Karpas-422 (cell line): ENCODE measurements around the gene CCDC134. TPM values are rescaled to one million over a fixed set of nuclear protein-coding genes. Genes with fewer than 3 reads are reported as not detected.
A peak's percentile ranks its signal among the peaks of the same experiment; 100 is the strongest.
"Not testable (repeated sequence)": the region's sequence is repeated elsewhere in the genome, so short reads cannot be mapped to it uniquely, and the experiment has no call there.

Source experiments
- DNase-seq: peaks from one replicate; pipeline ENCODE4 v3.0.0-alpha.2; 2015
- H2AFZ ChIP-seq: fragments of 200-600 bp; sonication (generic); 2 replicates; pipeline ENCODE4 v1.6.1; 2014; ENCODE audit warnings: antibody characterized with exemption, low read length, mixed read lengths
- H3K27ac ChIP-seq: fragments of 200-600 bp; sonication (generic); 2 replicates; pipeline ENCODE4 v1.5.1; 2014; ENCODE audit warnings: mild to moderate bottlenecking, low read length, moderate library complexity
- H3K27me3 ChIP-seq: fragments of 200-600 bp; sonication (generic); 2 replicates; pipeline ENCODE4 v1.6.1; 2014; ENCODE audit warnings: low read length, mixed read lengths
- H3K36me3 ChIP-seq: fragments of 200-600 bp; sonication (generic); 2 replicates; pipeline ENCODE4 v1.6.1; 2014; ENCODE audit warnings: low read length, mixed read lengths; ENCODE audit not compliant: insufficient read depth
- H3K4me1 ChIP-seq: fragments of 200-600 bp; sonication (generic); 2 replicates; pipeline ENCODE4 v1.6.1; 2014; ENCODE audit warnings: mild to moderate bottlenecking, low read length, mixed read lengths
- H3K4me2 ChIP-seq: fragments of 200-600 bp; sonication (generic); 2 replicates; pipeline ENCODE4 v1.6.1; 2014; ENCODE audit warnings: low read length, low read depth, mild to moderate bottlenecking; ENCODE audit not compliant: poor library complexity, severe bottlenecking
- H3K4me3 ChIP-seq: fragments of 200-600 bp; sonication (generic); 2 replicates; pipeline ENCODE4 v1.5.1; 2014; ENCODE audit warnings: mild to moderate bottlenecking, antibody characterized with exemption, low read length, mixed read lengths
- H3K79me2 ChIP-seq: fragments of 200-600 bp; sonication (generic); 2 replicates; pipeline ENCODE4 v1.6.1; 2014; ENCODE audit warnings: mild to moderate bottlenecking, low read length, mixed read lengths
- H3K9ac ChIP-seq: fragments of 200-600 bp; sonication (generic); 2 replicates; pipeline ENCODE4 v1.6.0; 2014; ENCODE audit warnings: low read length
- H3K9me2 ChIP-seq: fragments of 200-600 bp; sonication (generic), shearing (Covaris generic); replicated peaks from 2 replicates; pipeline ENCODE4 v1.6.0; 2014; ENCODE audit warnings: mild to moderate bottlenecking, low read length, moderate library complexity; ENCODE audit not compliant: insufficient read depth
- H3K9me3 ChIP-seq: fragments of 300-700, 200-600 bp; sonication (generic); 2 replicates; pipeline ENCODE4 v1.6.1; 2014; ENCODE audit warnings: low read length, mixed read lengths
- H4K20me1 ChIP-seq: fragments of 200-600 bp; sonication (generic); 2 replicates; pipeline ENCODE4 v1.6.1; 2014; ENCODE audit warnings: mild to moderate bottlenecking, antibody characterized with exemption, low read length, low read depth; ENCODE audit not compliant: insufficient read depth
- total RNA-seq: library from RNA; depleted of rRNA; stranded (reverse); fragments of >200 nt; shearing (Covaris generic); gene quantifications from 2 replicates; pipeline ENCODE4 v1.2.3, GENCODE V29; 2014; ENCODE audit warnings: low replicate concordance

The CCDC134 gene
- total RNA-seq, 1 experiment from 2014 or later = 4.4 TPM

GRCh38 chr22:41857860-41858199 is 57.4 kb downstream of the CCDC134 start:
- 0 out of 2 replicates have a peak overlapping the region, but pooled peaks have one; percentile 4 for H3K9ac ChIP-seq
- H3K4me2 ChIP-seq = peak overlapping the region; percentile 49
- H3K36me3 ChIP-seq = peaks cover 5% of the 10 kb centered on the region; the same call in 1 of the 2 replicates
- no peaks in the 10 kb centered on the region for H3K9me3 ChIP-seq
- H3K4me1 ChIP-seq = peaks cover 75% of the 10 kb centered on the region
- peak overlapping the region; percentile 71 for H3K27ac ChIP-seq
- no peak overlapping the region for H3K4me3 ChIP-seq
- H3K79me2 ChIP-seq = peaks cover 99% of the 10 kb centered on the region
- H2AFZ ChIP-seq = no peak overlapping the region
- DNase-seq = no peak
- H3K27me3 ChIP-seq = no peaks in the 10 kb centered on the region
- no peaks in the 10 kb centered on the region for H3K9me2 ChIP-seq
- H4K20me1 ChIP-seq = peaks cover 16% of the 10 kb centered on the region; the same call in 1 of the 2 replicates

GRCh38 chr22:41862160-41862529 is 61.7 kb downstream of the CCDC134 start:
- no peak overlapping the region for H2AFZ ChIP-seq
- peak overlapping the region; percentile 48 for H3K4me3 ChIP-seq
- H3K9me2 ChIP-seq = no peaks in the 10 kb centered on the region
- no peaks in the 10 kb centered on the region for H3K27me3 ChIP-seq
- H3K36me3 ChIP-seq = peaks cover 36% of the 10 kb centered on the region
- H3K79me2 ChIP-seq = peaks cover 98% of the 10 kb centered on the region
- DNase-seq = peak; percentile 92
- H4K20me1 ChIP-seq = peaks cover 25% of the 10 kb centered on the region; the same call in 1 of the 2 replicates
- H3K4me1 ChIP-seq = peaks cover 65% of the 10 kb centered on the region
- H3K9ac ChIP-seq = peak overlapping the region; percentile 62
- peak overlapping the region; percentile 68 for H3K4me2 ChIP-seq
- peak overlapping the region; percentile 94 for H3K27ac ChIP-seq
- no peaks in the 10 kb centered on the region for H3K9me3 ChIP-seq

DNA sequence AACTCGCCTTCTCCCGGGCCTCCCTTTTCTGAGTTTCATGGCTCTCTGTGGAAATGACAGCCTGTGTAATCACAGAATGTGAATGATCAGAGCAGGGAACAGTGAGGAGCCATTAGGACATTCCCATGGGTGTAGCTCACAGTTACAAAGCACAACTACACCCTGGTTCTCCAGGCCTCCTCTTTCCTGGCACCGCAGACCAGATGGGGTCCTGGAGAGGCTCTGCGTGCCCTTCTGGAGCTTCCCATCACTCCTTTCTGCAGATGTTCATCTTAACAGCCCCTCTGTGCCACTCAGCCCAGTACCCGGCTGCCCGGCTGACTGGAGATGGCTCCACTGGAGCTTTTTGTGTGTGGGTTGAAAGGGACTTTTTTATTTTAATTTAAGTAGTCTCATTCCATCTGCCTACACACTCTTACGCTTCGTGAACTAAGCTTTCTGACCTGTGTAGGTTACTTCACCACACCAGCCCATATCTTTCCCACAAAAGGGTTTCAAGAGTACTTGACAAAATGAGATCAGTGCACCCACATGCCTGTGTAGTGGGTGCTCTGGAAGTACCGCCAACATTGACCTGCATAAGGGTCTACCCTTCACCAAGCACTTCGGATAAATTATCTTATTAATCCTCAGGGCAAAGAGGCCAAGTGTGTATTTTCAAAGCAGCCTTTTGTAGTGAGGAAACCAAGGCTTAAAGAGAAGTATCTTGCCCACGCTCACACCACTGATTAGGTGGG is 62.2 kb downstream of the CCDC134 start:
- DNase-seq = no peak
- Histone ChIP-seq H3K27ac (peak overlapping the region; percentile 94), H3K4me2 (peak overlapping the region; percentile 68), H2AFZ (no peak overlapping the region), H3K27me3 (no peaks in the 10 kb centered on the region), H3K4me1 (peaks cover 59% of the 10 kb centered on the region), H3K9me3 (no peaks in the 10 kb centered on the region), H4K20me1 (peaks cover 25% of the 10 kb centered on the region; the same call in 1 of the 2 replicates), H3K4me3 (peak overlapping the region; percentile 48; the same call in 1 of the 2 replicates), H3K79me2 (peaks cover 95% of the 10 kb centered on the region), H3K9ac (peak overlapping the region; percentile 62), H3K36me3 (peaks cover 38% of the 10 kb centered on the region), H3K9me2 (no peaks in the 10 kb centered on the region)

- peaks cover 51% of the 10 kb centered on the region for H3K4me1 ChIP-seq
- peaks cover 20% of the 10 kb centered on the region; the same call in 1 of the 2 replicates for H4K20me1 ChIP-seq
- H3K9me3 ChIP-seq = no peaks in the 10 kb centered on the region
- peaks cover 93% of the 10 kb centered on the region for H3K79me2 ChIP-seq
- H3K4me2 ChIP-seq = no peak overlapping the region
- no peak overlapping the region for H3K4me3 ChIP-seq
- no peak for DNase-seq
- H3K9me2 ChIP-seq = no peaks in the 10 kb centered on the region
- H3K36me3 ChIP-seq = peaks cover 40% of the 10 kb centered on the region
- no peak overlapping the region for H2AFZ ChIP-seq
- H3K27me3 ChIP-seq = no peaks in the 10 kb centered on the region
- peak overlapping the region; percentile 62 for H3K9ac ChIP-seq
- peak overlapping the region; percentile 94 for H3K27ac ChIP-seq
Measured at GRCh38 chr22:41863472-41863871, 63.0 kb downstream of the CCDC134 start.

DNA sequence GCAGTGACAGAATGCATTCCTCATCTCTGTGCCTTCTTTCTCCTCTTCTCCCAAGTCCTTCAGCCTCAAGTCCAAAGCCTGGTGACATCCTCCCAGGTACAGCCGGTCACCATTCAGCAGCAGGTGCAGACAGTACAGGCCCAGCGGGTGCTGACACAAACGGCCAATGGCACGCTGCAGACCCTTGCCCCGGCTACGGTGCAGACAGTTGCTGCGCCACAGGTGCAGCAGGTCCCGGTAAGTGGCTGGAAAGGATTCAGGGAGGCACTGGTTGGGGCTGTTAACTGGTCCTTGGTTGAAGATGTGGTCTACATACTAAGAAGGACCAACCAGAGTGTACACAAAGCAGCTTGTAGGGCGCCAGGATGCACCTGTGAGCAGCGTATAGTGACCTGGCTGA is 68.1 kb downstream of the CCDC134 start:
- Histone ChIP-seq H3K4me1 (peaks cover 12% of the 10 kb centered on the region), H3K4me2 (no peak overlapping the region), H2AFZ (no peak overlapping the region), H3K27ac (no peak overlapping the region), H4K20me1 (peaks cover 15% of the 10 kb centered on the region; the same call in 1 of the 2 replicates), H3K9me3 (no peaks in the 10 kb centered on the region), H3K36me3 (peaks cover 58% of the 10 kb centered on the region), H3K4me3 (no peak overlapping the region), H3K9me2 (no peaks in the 10 kb centered on the region), H3K27me3 (no peaks in the 10 kb centered on the region), H3K9ac (no peak overlapping the region), H3K79me2 (peaks cover 57% of the 10 kb centered on the region)
- DNase-seq = no peak

DNA sequence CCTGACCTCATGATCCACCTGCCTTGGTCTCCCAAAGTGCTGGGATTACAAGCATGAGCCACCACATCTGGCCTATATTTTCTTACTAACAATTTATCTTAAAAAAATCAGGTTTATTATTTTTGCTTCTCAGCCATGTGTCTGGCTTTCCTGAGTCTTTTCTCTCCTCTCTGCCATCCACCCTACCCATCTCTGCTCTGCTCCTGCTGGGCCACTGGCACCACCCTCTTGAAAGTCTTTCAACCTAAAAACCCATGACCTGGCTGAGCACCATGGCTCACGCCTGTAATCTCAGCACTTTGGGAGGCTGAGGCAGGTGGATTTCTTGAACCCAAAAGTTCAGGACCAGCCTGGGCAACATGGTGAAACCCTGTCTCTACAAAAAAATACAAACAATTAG is 69.6 kb downstream of the CCDC134 start:
- Histone ChIP-seq H3K79me2 (peaks cover 54% of the 10 kb centered on the region), H3K36me3 (peaks cover 66% of the 10 kb centered on the region), H3K4me1 (peaks cover 12% of the 10 kb centered on the region)
- H3K9me3 ChIP-seq, H3K9ac ChIP-seq, H2AFZ ChIP-seq, H3K27ac ChIP-seq, H3K9me2 ChIP-seq, H3K4me3 ChIP-seq, DNase-seq, H3K4me2 ChIP-seq, H3K27me3 ChIP-seq, H4K20me1 ChIP-seq: not testable (repeated sequence)

DNA sequence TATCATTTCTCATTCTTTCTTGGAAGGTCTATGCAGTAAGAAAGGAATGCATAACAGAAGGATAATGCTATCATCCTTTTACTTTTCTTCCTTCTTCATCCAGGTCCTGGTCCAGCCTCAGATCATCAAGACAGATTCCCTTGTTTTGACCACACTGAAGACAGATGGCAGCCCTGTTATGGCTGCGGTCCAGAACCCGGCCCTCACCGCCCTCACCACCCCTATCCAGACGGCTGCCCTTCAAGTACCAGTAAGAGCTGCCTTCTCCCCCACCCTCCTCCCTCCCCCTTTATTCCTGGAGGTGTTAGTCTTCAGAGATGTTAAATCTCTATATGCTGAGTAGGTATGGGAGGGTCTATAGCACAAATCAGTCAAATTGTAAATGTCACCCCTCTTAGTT is 70.3 kb downstream of the CCDC134 start:
- H3K4me3 ChIP-seq = no peak overlapping the region
- peaks cover 50% of the 10 kb centered on the region for H3K79me2 ChIP-seq
- H3K4me1 ChIP-seq = peaks cover 12% of the 10 kb centered on the region
- no peaks in the 10 kb centered on the region for H3K9me2 ChIP-seq
- H4K20me1 ChIP-seq = 0 out of 2 replicates have a peak, but pooled peaks cover 7% of the 10 kb centered on the region
- no peak for DNase-seq
- H3K36me3 ChIP-seq = peaks cover 66% of the 10 kb centered on the region
- H3K27ac ChIP-seq = 0 out of 2 replicates have a peak overlapping the region, but pooled peaks have one; percentile 27
- no peaks in the 10 kb centered on the region for H3K27me3 ChIP-seq
- H3K4me2 ChIP-seq = no peak overlapping the region
- H3K9me3 ChIP-seq = no peaks in the 10 kb centered on the region
- no peak overlapping the region for H2AFZ ChIP-seq
- no peak overlapping the region for H3K9ac ChIP-seq

- no peak overlapping the region for H3K9ac ChIP-seq
- H3K27ac ChIP-seq = no peak overlapping the region
- no peak overlapping the region for H2AFZ ChIP-seq
- H3K27me3 ChIP-seq = no peaks in the 10 kb centered on the region
- H3K79me2 ChIP-seq = peaks cover 41% of the 10 kb centered on the region
- no peaks in the 10 kb centered on the region for H3K9me3 ChIP-seq
- H3K4me1 ChIP-seq = peaks cover 12% of the 10 kb centered on the region
- peaks cover 73% of the 10 kb centered on the region for H3K36me3 ChIP-seq
- DNase-seq = no peak
- no peaks in the 10 kb centered on the region for H4K20me1 ChIP-seq
- no peak overlapping the region for H3K4me2 ChIP-seq
- no peaks in the 10 kb centered on the region for H3K9me2 ChIP-seq
- H3K4me3 ChIP-seq = no peak overlapping the region
Measured at GRCh38 chr22:41873391-41873790, 72.9 kb downstream of the CCDC134 start.
